Fibroblast of lung (primary cell): ENCODE data around the gene SRRM2. TPM values are rescaled to one million over a fixed set of nuclear protein-coding genes. Genes with fewer than 3 reads are reported as not detected.

Experiments used
- DNase-seq, 2 donors: peaks; one replicate each; pipeline versions ENCODE4 v3.0.0 to v3.0.0-alpha.2; 2010; ENCODE audit warnings: low read depth in 2 of 2
- H2AFZ ChIP-seq: 2 replicates; pipeline ENCODE4 v1.5.1; 2012; ENCODE audit warnings: low read length, control low read depth, inconsistent platforms
- H3K27ac ChIP-seq: 2 replicates; pipeline ENCODE4 v1.5.1; 2011; ENCODE audit warnings: low read length, control low read depth; ENCODE audit not compliant: insufficient read depth
- H3K27me3 ChIP-seq: 2 replicates; pipeline ENCODE4 v1.5.1; 2011; ENCODE audit warnings: mild to moderate bottlenecking, low read length; ENCODE audit not compliant: control insufficient read depth, insufficient read depth
- H3K36me3 ChIP-seq: 2 replicates; pipeline ENCODE4 v1.5.1; 2011; ENCODE audit warnings: low read length; ENCODE audit not compliant: control insufficient read depth, insufficient read depth
- H3K4me1 ChIP-seq: 2 replicates; pipeline ENCODE4 v1.5.1; 2011; ENCODE audit warnings: low read length; ENCODE audit not compliant: control insufficient read depth, insufficient read depth; ENCODE audit errors: extremely low read depth
- H3K4me2 ChIP-seq: 2 replicates; pipeline ENCODE4 v1.5.1; 2011; ENCODE audit warnings: low read length, control low read depth; ENCODE audit not compliant: insufficient read depth; ENCODE audit errors: extremely low read depth
- H3K4me3 ChIP-seq, 4 experiments: fragments of 200-600 bp in 1 of 4; sonication (generic) in 1 of 4; replicated peaks in 1 of 4; 2 replicates each; pipeline ENCODE4 v1.5.1; 2011 to 2016; ENCODE audit warnings: low read length in 4 of 4, low read depth in 3 of 4, mild to moderate bottlenecking in 3 of 4, control low read depth in 2 of 4, inconsistent platforms in 1 of 4, mixed read lengths in 1 of 4; ENCODE audit not compliant: insufficient read depth in 1 of 4; ENCODE audit errors: control extremely low read depth in 1 of 4
- H3K79me2 ChIP-seq: 2 replicates; pipeline ENCODE4 v1.5.1; 2012; ENCODE audit warnings: mild to moderate bottlenecking, low read length, inconsistent platforms; ENCODE audit not compliant: control insufficient read depth, insufficient read depth
- H3K9ac ChIP-seq: 2 replicates; pipeline ENCODE4 v1.5.1; 2011; ENCODE audit warnings: mild to moderate bottlenecking, low read length, control low read depth; ENCODE audit not compliant: insufficient read depth
- H3K9me3 ChIP-seq: 2 replicates; pipeline ENCODE4 v1.5.1; 2012; ENCODE audit warnings: low read depth, low read length; ENCODE audit not compliant: control insufficient read depth, insufficient read depth
- H4K20me1 ChIP-seq: 2 replicates; pipeline ENCODE4 v1.5.1; 2011; ENCODE audit warnings: low read length; ENCODE audit not compliant: control insufficient read depth, insufficient read depth; ENCODE audit errors: extremely low read depth
- CTCF ChIP-seq, 2 donors: IDR thresholded peaks in 1 of 2; conservative IDR thresholded peaks in 1 of 2; 1 replicate in 1 of 2; 2 replicates in 1 of 2; pipeline ENCODE4 v1.5.1; 2011 to 2012; ENCODE audit warnings: low read length in 2 of 2, control low read depth in 1 of 2, inconsistent platforms in 1 of 2, low read depth in 1 of 2, mild to moderate bottlenecking in 1 of 2
- EZH2 ChIP-seq: IDR thresholded peaks from 2 replicates; pipeline ENCODE4 v1.5.1; 2012; ENCODE audit warnings: low read length, control low read depth, mild to moderate bottlenecking; ENCODE audit errors: missing control alignments
- polyA plus RNA-seq, 2 donors: library from polyadenylated mRNA; depleted of rRNA in 1 of 2; stranded (reverse) in 1 of 2; unstranded in 1 of 2; fragments of >200 nt; gene quantifications; 2 replicates each; pipeline ENCODE4 v1.2.1, GENCODE V29; 2011 to 2012; ENCODE audit warnings: missing spikeins in 1 of 2
- total RNA-seq: library from RNA; depleted of rRNA; stranded (reverse); fragments of >200 nt; gene quantifications from 2 replicates; pipeline ENCODE4 v1.2.1, GENCODE V29; 2014

SRRM2 gene
- total and polyA plus RNA-seq, 2 donors (not counting 1 experiment from before 2014, with no cell fraction given), result 55.2 to 74.3 TPM

GRCh38 chr16:2778630-2778958, 26.2 kb downstream of the SRRM2 start:
- Histone ChIP-seq H2AFZ (no peak overlapping the region), H3K4me2 (peak overlapping the region; percentile 99), H3K27ac (no peak overlapping the region), H3K36me3 (no peaks in the 10 kb centered on the region), H3K9me3 (no peaks in the 10 kb centered on the region), H3K27me3 (no peaks in the 10 kb centered on the region), H3K4me1 (peaks cover 7% of the 10 kb centered on the region), H4K20me1 (no peaks in the 10 kb centered on the region), H3K79me2 (peaks cover 39% of the 10 kb centered on the region), H3K4me3 (peak overlapping the region in 3 of 4 experiments; percentile 82 to 96 (median 89)), H3K9ac (no peak overlapping the region)
- DNase-seq, result no peak
- TF ChIP-seq CTCF (conservative IDR thresholded peaks at IDR 0.05 in 1 of 2, IDR thresholded peaks at IDR 0.05 in 1 of 2; ENCODE audit: low read depth in 1 of 2, low read length in 2 of 2) (no peak), EZH2 (no peak)

- Histone ChIP-seq H3K79me2 (peaks cover 34% of the 10 kb centered on the region), H4K20me1 (no peaks in the 10 kb centered on the region), H3K4me2 (no peak overlapping the region), H3K36me3 (no peaks in the 10 kb centered on the region), H2AFZ (no peak overlapping the region), H3K4me1 (peaks cover 7% of the 10 kb centered on the region), H3K9ac (no peak overlapping the region), H3K9me3 (no peaks in the 10 kb centered on the region), H3K27me3 (peaks cover 2% of the 10 kb centered on the region), H3K27ac (no peak overlapping the region), H3K4me3 (no peak overlapping the region)
- DNase-seq, result no peak
- TF ChIP-seq CTCF (conservative IDR thresholded peaks at IDR 0.05 in 1 of 2, IDR thresholded peaks at IDR 0.05 in 1 of 2; ENCODE audit: low read depth in 1 of 2, low read length in 2 of 2) (no peak), EZH2 (no peak)
These were observed 26.9 kb downstream of the SRRM2 start for GRCh38 chr16:2779151-2779920.

- no peaks in the 10 kb centered on the region for H3K36me3 ChIP-seq
- H3K4me2 ChIP-seq, result no peak overlapping the region
- H3K27ac ChIP-seq, result no peak overlapping the region
- H3K79me2 ChIP-seq, result peaks cover 30% of the 10 kb centered on the region
- peaks cover 7% of the 10 kb centered on the region for H3K4me1 ChIP-seq
- H3K27me3 ChIP-seq, result peaks cover 7% of the 10 kb centered on the region
- no peak for DNase-seq
- no peak overlapping the region for H3K9ac ChIP-seq
- no peaks in the 10 kb centered on the region for H3K9me3 ChIP-seq
- H2AFZ ChIP-seq, result no peak overlapping the region
- TF ChIP-seq EZH2 (no peak), CTCF (conservative IDR thresholded peaks at IDR 0.05 in 1 of 2, IDR thresholded peaks at IDR 0.05 in 1 of 2; ENCODE audit: low read depth in 1 of 2, low read length in 2 of 2) (no peak)
- no peaks in the 10 kb centered on the region for H4K20me1 ChIP-seq
- H3K4me3 ChIP-seq, result no peak overlapping the region
These were observed 27.8 kb downstream of the SRRM2 start for GRCh38 chr16:2779978-2780898.
